Nephron progenitor cell (in vitro differentiated cells): ENCODE data around the gene TTN.

Experiments used
- DNase-seq: peaks from one replicate; pipeline ENCODE4 v3.0.0; 2021
- H3K27ac Mint-ChIP-seq: 2 replicates; pipeline ENCODE4 v1.8.0; 2021; ENCODE audit warnings: mild to moderate bottlenecking, moderate library complexity, mixed read lengths
- H3K27me3 Mint-ChIP-seq: 2 replicates; pipeline ENCODE4 v1.8.0; 2021; ENCODE audit warnings: mild to moderate bottlenecking, low read depth, mixed read lengths; ENCODE audit not compliant: poor library complexity
- H3K36me3 Mint-ChIP-seq: 2 replicates; pipeline ENCODE4 v1.8.0; 2021; ENCODE audit warnings: low read depth, mixed read lengths
- H3K4me1 Mint-ChIP-seq: 2 replicates; pipeline ENCODE4 v1.8.0; 2021; ENCODE audit warnings: mixed read lengths
- H3K4me3 Mint-ChIP-seq: 2 replicates; pipeline ENCODE4 v1.8.0; 2021; ENCODE audit warnings: mild to moderate bottlenecking, moderate library complexity, mixed read lengths
- H3K9me3 Mint-ChIP-seq: 2 replicates; pipeline ENCODE4 v1.8.0; 2021; ENCODE audit warnings: mild to moderate bottlenecking, moderate library complexity, mixed read lengths
- CTCF ChIP-seq: fragments of 200-600 bp; sonication (generic); IDR thresholded peaks from 2 replicates; pipeline ENCODE4 v1.5.0; 2021; ENCODE audit warnings: antibody characterized with exemption

Gene TTN

GRCh38 chr2:178523596-178524134 is 283.6 kb downstream of the TTN start:
- Mint-ChIP-seq H3K9me3 (peaks cover 20% of the 10 kb centered on the region), H3K27ac (peak overlapping the region; percentile 96), H3K4me1 (peaks cover 9% of the 10 kb centered on the region), H3K4me3 (peak overlapping the region; percentile 98), H3K36me3 (peaks cover 34% of the 10 kb centered on the region), H3K27me3 (no peaks in the 10 kb centered on the region)
- DNase-seq: no peak
- no peak for TF ChIP-seq CTCF

- Mint-ChIP-seq H3K27ac (peak overlapping the region; percentile 92), H3K36me3 (peaks cover 28% of the 10 kb centered on the region), H3K9me3 (peaks cover 20% of the 10 kb centered on the region), H3K27me3 (no peaks in the 10 kb centered on the region), H3K4me1 (peaks cover 9% of the 10 kb centered on the region), H3K4me3 (peak overlapping the region; percentile 98)
- peak; percentile 83 for DNase-seq
- peak; percentile 66 for TF ChIP-seq CTCF
Measured at GRCh38 chr2:178522950-178523595, 284.1 kb downstream of the TTN start.

- H3K4me3 Mint-ChIP-seq: peak overlapping the region; percentile 9
- no peaks in the 10 kb centered on the region for H3K27me3 Mint-ChIP-seq
- no peak overlapping the region for H3K27ac Mint-ChIP-seq
- H3K9me3 Mint-ChIP-seq: peaks cover 20% of the 10 kb centered on the region
- no peak for TF ChIP-seq CTCF
- DNase-seq: no peak
- peaks cover 9% of the 10 kb centered on the region for H3K4me1 Mint-ChIP-seq
- peaks cover 21% of the 10 kb centered on the region for H3K36me3 Mint-ChIP-seq
Measured at GRCh38 chr2:178521304-178522150, 285.7 kb downstream of the TTN start.

GRCh38 chr2:178517496-178517895 is 289.7 kb downstream of the TTN start:
- Mint-ChIP-seq H3K36me3 (peaks cover 28% of the 10 kb centered on the region), H3K27me3 (no peaks in the 10 kb centered on the region), H3K9me3 (peaks cover 7% of the 10 kb centered on the region), H3K4me3 (no peak overlapping the region), H3K4me1 (no peaks in the 10 kb centered on the region), H3K27ac (no peak overlapping the region)
- no peak for TF ChIP-seq CTCF
- DNase-seq: no peak

GRCh38 chr2:178514664-178515063 is 292.6 kb downstream of the TTN start:
- Mint-ChIP-seq H3K9me3 (no peaks in the 10 kb centered on the region), H3K27me3 (no peaks in the 10 kb centered on the region), H3K4me3 (no peak overlapping the region), H3K4me1 (peaks cover 1% of the 10 kb centered on the region), H3K36me3 (peaks cover 26% of the 10 kb centered on the region), H3K27ac (no peak overlapping the region)
- no peak for TF ChIP-seq CTCF
- no peak for DNase-seq
